Measurements from ENCODE around the gene BTLA.

Gene BTLA

DNA sequence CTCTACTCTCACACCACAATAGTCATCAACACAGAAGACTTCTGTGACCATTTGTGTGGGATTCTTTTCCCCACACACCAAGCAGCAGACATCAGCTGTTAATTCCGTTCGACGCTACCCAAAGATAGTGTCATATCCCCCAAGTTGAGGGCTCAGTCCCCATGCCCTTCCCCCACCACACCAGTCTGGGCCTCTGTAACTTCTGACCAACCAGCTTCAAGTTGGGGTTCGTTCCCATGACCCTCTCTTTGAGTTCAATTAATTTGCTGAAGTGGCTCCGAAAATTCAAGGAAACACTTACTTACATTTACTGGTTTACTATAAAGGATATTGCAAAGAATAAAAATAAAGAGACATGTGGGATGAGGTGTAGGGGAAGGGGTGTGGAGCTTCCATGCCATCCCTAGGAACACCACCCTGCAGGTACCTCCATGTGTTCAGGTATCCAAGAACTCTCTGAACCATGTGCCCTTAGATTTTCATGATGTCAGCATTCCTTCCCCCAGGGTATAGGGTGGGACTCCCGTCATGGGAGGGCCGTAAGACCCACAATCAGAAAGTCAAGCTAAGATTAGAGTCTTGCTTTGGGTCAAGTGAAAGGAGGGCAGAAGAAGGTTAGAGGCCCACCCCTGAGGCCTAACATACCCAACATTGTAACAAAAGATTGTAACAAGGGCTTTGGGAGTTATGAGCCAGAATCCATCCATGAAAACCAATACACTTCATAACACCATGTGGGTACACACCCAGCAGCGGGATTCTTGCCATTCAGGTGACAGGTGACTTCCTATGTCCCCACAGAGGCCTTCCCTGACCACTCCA lies 82.7 kb downstream of the BTLA start:
- POLR2A ChIA-PET, result no interaction called here
- CTCF ChIA-PET, result no interaction called here
- WGBS (ENCODE audit: insufficient coverage), result 100% methylated on average over 6 of the region's 8 CpGs

DNA sequence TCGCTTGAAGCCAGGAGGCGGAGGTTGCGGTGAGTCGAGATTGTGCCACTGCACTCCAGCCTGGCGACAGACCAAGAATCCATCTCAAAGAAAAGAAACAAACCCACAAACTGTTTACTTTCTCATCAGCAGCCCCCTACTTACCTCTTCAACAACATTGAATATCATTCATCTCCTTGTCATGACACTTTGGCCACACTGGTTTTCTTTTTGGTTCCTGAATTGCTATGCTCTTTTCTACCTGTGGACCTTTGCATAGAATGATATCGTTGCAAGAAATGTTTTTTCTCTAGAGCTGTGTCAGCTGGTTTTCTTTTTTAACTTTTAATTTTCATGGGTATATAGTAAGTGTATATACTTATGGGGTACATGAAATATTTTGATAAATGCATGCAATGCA lies 83.9 kb downstream of the BTLA start:
- H3K27ac ChIP-seq (ENCODE audit: insufficient read depth in 1 of 2, low read depth in 1 of 2, low read length in 2 of 2, poor library complexity in 1 of 2, severe bottlenecking in 2 of 2), result no peak overlapping the region
- H3K4me3 ChIP-seq (ENCODE audit: control insufficient read depth in 1 of 7, extremely low read depth in 1 of 7, insufficient read depth in 4 of 7, low read depth in 2 of 7, low read length in 6 of 7), result no peak overlapping the region
- CTCF ChIA-PET, result no interaction called here
- DNase-seq, result no peak
- H3K9me3 ChIP-seq (ENCODE audit: control extremely low read depth in 1 of 5, control insufficient read depth in 4 of 5, insufficient read depth in 2 of 5, low read depth in 1 of 5, low read length in 4 of 5), result no peaks in the 10 kb centered on the region
- 95% methylated on average over 5 of the region's 6 CpGs for WGBS (ENCODE audit: insufficient coverage)
- H3K4me1 ChIP-seq (ENCODE audit: control extremely low read depth in 1 of 4, control insufficient read depth in 4 of 4, insufficient read depth in 4 of 4, low read length in 3 of 4), result peaks cover 0 to 4% (median 0%) of the 10 kb centered on the region in 4 experiments
- POLR2A ChIA-PET, result no interaction called here
- no peaks in the 10 kb centered on the region for H3K27me3 ChIP-seq (replicated peaks in 2 of 5; ENCODE audit: control insufficient read depth in 4 of 5, insufficient read depth in 5 of 5, low read length in 4 of 5)
- H3K36me3 ChIP-seq (ENCODE audit: control insufficient read depth in 4 of 4, insufficient read depth in 4 of 4, low read length in 3 of 4), result no peaks in the 10 kb centered on the region

More for the DNA sequence above, 82.7 kb downstream of the BTLA start:
- no peak for DNase-seq
- no peaks in the 10 kb centered on the region for H3K36me3 ChIP-seq (ENCODE audit: control insufficient read depth in 4 of 4, insufficient read depth in 4 of 4, low read length in 3 of 4)
- peaks cover 0 to 3% (median 0%) of the 10 kb centered on the region in 4 experiments for H3K4me1 ChIP-seq (ENCODE audit: control extremely low read depth in 1 of 4, control insufficient read depth in 4 of 4, insufficient read depth in 4 of 4, low read length in 3 of 4)
- H3K4me3 ChIP-seq (ENCODE audit: control insufficient read depth in 1 of 7, extremely low read depth in 1 of 7, insufficient read depth in 4 of 7, low read depth in 2 of 7, low read length in 6 of 7), result no peak overlapping the region
- no peaks in the 10 kb centered on the region for H3K9me3 ChIP-seq (ENCODE audit: control extremely low read depth in 1 of 5, control insufficient read depth in 4 of 5, insufficient read depth in 2 of 5, low read depth in 1 of 5, low read length in 4 of 5)
- H3K27me3 ChIP-seq (replicated peaks in 2 of 5; ENCODE audit: control insufficient read depth in 4 of 5, insufficient read depth in 5 of 5, low read length in 4 of 5), result no peaks in the 10 kb centered on the region
- H3K27ac ChIP-seq (ENCODE audit: insufficient read depth in 1 of 2, low read depth in 1 of 2, low read length in 2 of 2, poor library complexity in 1 of 2, severe bottlenecking in 2 of 2), result no peak overlapping the region
